ENCODE data around the gene KCNJ18. TPM values are rescaled to one million over a fixed set of nuclear protein-coding genes. Genes with fewer than 3 reads are reported as not detected.

KCNJ18 gene
- polyA plus RNA-seq, 2 of the 4 experiments (the other 2 are of a cell fraction): not detected

DNA sequence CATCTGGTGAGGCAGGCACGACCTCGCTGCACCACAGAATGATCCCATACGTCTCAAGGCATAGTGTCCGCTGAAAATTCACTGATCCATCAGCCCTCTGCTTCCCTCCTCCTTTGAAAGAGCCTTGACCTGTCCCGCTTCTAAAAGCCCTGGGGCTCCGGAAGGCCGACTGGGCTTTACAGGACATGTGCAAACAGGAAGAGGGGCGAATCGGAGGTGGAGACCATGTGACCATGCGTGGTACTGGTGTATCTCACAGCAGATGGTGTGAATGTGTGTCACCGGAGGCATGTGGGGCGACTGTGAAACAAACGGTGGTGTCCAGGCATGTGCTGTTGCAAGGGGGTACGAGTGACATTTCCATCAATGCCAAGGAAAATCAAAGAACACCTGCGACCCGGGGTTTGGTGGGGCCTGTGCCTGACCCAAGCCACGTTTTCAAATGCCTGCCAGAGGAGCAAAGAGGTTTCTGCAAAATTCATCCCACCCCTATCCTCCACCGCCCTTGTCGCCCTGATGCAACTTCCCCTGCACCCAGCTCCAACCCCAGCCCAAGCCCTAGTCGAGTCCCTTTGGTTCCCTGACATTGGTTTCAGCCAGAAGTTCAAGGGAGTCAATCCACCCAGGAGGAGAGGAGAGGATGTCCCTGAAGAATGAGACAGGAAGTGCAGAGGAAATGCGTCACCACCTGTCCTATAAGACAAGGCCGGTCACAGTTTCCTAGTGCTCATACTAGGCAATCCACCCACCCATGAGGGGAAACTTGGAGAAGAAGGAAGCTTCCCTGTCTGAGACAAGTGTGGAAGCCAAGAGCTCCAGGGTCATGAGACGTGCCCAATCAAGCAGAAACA is 5.9 kb upstream of the KCNJ18 start:
- no peak for DNase-seq (ENCODE audit: low read depth in 1 of 2, low spot score in 1 of 2)
- ATAC-seq: no peak
- no peak for FAIRE-seq
- Histone ChIP-seq H3K27ac (no peak overlapping the region), H3K4me3 (no peak overlapping the region), H3K9me3 (0 out of 3 replicates have a peak, but pooled peaks cover 3% of the 10 kb centered on the region), H3K4me1 (no peaks in the 10 kb centered on the region), H3K4me2 (no peak overlapping the region)
- TF ChIP-seq ZFP36 (IDR thresholded peaks at IDR 0.05; ENCODE audit: borderline replicate concordance, partially characterized antibody) (no peak), RAD21 (conservative IDR thresholded peaks at IDR 0.05 in 1 of 2, IDR thresholded peaks at IDR 0.05 in 1 of 2) (no peak), RNF2 (IDR thresholded peaks at IDR 0.05; ENCODE audit: borderline replicate concordance, low read depth) (no peak), RCOR1 (IDR thresholded peaks at IDR 0.05; ENCODE audit: low read depth, low read length) (no peak), RARB (CRISPR knock-in tag; IDR thresholded peaks at IDR 0.05) (no peak), CHD4 (IDR thresholded peaks at IDR 0.05; ENCODE audit: borderline replicate concordance) (no peak), CHD2 (IDR thresholded peaks at IDR 0.05; ENCODE audit: low read length, partially characterized antibody) (no peak), MYC (IDR thresholded peaks at IDR 0.05; ENCODE audit: borderline replicate concordance, low read length) (no peak), MAFK (IDR thresholded peaks at IDR 0.05; ENCODE audit: partially characterized antibody) (no peak)
- ChIA-PET CTCF (no interaction called here), POLR2A (no interaction called here)
- WGBS (ENCODE audit: missing lambda C conversion rate): 35% methylated on average over 23 of the region's 23 CpGs

DNA sequence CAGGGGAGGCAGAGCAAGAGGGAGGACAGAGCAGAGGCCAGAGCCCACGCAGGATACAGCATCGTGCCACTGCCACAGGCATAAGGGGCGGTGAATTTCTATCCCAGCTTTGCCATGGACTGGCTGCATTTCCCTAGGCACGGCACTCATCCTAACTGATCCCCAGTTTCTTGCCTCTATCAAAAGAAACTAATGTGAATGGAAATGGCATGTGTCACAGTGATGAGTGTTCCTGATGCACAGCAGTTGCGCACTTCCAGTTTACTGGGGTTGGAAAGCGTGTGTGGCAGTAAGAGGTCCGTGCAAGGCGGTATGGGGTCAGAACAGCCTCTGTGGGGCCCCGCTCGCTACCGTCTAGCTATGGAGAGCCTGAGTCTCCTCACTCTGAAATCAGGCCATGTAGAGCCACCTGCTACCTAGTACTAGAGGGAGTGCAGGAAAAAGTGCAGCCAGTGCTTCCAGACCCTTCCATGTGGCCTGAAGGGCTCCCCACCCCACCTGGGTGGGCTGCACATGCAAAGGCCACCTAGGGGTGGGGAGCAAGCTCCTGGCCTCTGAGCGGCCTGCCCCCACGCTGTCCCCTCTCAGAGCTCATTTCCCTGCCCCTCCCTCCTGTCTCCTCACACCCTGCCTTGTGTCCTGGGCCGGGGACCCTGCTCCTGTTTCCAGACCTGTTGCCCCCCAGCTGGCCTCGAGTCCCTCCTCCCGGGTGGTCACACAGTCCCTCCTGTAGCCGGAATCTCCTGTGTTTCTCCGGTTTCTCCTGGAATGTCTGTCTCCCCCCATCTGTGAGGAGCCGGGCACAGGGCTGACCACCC is 5.0 kb upstream of the KCNJ18 start:
- Histone ChIP-seq H3K27ac (no peak overlapping the region), H3K4me1 (no peaks in the 10 kb centered on the region), H3K9me3 (0 out of 3 replicates have a peak, but pooled peaks cover 3% of the 10 kb centered on the region), H3K4me3 (no peak overlapping the region), H3K4me2 (no peak overlapping the region)
- WGBS (ENCODE audit: missing lambda C conversion rate): 46% methylated on average over 19 of the region's 19 CpGs
- ChIA-PET POLR2A (no interaction called here), CTCF (no interaction called here)
- DNase-seq (ENCODE audit: low read depth in 1 of 2, low spot score in 1 of 2) (no peak), ATAC-seq (no peak; a peak in 1 of 6 replicates), FAIRE-seq (no peak)
- TF ChIP-seq MYC (IDR thresholded peaks at IDR 0.05; ENCODE audit: borderline replicate concordance, low read length): no peak
- TF ChIP-seq JUN (IDR thresholded peaks at IDR 0.05): no peak
- TF ChIP-seq TP53 (CRISPR knock-in tag; IDR thresholded peaks at IDR 0.05): no peak
- TF ChIP-seq, protein P1, sequence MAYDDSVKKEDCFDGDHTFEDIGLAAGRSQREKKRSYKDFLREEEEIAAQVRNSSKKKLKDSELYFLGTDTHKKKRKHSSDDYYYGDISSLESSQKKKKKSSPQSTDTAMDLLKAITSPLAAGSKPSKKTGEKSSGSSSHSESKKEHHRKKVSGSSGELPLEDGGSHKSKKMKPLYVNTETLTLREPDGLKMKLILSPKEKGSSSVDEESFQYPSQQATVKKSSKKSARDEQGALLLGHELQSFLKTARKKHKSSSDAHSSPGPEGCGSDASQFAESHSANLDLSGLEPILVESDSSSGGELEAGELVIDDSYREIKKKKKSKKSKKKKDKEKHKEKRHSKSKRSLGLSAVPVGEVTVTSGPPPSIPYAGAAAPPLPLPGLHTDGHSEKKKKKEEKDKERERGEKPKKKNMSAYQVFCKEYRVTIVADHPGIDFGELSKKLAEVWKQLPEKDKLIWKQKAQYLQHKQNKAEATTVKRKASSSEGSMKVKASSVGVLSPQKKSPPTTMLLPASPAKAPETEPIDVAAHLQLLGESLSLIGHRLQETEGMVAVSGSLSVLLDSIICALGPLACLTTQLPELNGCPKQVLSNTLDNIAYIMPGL (CRISPR knock-in tag; IDR thresholded peaks at IDR 0.05; ENCODE audit: borderline replicate concordance): no peak
- TF ChIP-seq, protein P2, sequence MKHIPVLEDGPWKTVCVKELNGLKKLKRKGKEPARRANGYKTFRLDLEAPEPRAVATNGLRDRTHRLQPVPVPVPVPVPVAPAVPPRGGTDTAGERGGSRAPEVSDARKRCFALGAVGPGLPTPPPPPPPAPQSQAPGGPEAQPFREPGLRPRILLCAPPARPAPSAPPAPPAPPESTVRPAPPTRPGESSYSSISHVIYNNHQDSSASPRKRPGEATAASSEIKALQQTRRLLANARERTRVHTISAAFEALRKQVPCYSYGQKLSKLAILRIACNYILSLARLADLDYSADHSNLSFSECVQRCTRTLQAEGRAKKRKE (CRISPR knock-in tag; IDR thresholded peaks at IDR 0.05; ENCODE audit: low read depth): no peak
- TF ChIP-seq, protein P3, sequence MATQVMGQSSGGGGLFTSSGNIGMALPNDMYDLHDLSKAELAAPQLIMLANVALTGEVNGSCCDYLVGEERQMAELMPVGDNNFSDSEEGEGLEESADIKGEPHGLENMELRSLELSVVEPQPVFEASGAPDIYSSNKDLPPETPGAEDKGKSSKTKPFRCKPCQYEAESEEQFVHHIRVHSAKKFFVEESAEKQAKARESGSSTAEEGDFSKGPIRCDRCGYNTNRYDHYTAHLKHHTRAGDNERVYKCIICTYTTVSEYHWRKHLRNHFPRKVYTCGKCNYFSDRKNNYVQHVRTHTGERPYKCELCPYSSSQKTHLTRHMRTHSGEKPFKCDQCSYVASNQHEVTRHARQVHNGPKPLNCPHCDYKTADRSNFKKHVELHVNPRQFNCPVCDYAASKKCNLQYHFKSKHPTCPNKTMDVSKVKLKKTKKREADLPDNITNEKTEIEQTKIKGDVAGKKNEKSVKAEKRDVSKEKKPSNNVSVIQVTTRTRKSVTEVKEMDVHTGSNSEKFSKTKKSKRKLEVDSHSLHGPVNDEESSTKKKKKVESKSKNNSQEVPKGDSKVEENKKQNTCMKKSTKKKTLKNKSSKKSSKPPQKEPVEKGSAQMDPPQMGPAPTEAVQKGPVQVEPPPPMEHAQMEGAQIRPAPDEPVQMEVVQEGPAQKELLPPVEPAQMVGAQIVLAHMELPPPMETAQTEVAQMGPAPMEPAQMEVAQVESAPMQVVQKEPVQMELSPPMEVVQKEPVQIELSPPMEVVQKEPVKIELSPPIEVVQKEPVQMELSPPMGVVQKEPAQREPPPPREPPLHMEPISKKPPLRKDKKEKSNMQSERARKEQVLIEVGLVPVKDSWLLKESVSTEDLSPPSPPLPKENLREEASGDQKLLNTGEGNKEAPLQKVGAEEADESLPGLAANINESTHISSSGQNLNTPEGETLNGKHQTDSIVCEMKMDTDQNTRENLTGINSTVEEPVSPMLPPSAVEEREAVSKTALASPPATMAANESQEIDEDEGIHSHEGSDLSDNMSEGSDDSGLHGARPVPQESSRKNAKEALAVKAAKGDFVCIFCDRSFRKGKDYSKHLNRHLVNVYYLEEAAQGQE (IDR thresholded peaks at IDR 0.05): no peak
- no peak for TF ChIP-seq ESRRA (IDR thresholded peaks at IDR 0.05; ENCODE audit: borderline replicate concordance, low read length)
- no peak for TF ChIP-seq CBX2 (IDR thresholded peaks at IDR 0.05; ENCODE audit: borderline replicate concordance, low read depth)
